ENCODE measurements around the gene GABARAP.

The GABARAP gene

DNA sequence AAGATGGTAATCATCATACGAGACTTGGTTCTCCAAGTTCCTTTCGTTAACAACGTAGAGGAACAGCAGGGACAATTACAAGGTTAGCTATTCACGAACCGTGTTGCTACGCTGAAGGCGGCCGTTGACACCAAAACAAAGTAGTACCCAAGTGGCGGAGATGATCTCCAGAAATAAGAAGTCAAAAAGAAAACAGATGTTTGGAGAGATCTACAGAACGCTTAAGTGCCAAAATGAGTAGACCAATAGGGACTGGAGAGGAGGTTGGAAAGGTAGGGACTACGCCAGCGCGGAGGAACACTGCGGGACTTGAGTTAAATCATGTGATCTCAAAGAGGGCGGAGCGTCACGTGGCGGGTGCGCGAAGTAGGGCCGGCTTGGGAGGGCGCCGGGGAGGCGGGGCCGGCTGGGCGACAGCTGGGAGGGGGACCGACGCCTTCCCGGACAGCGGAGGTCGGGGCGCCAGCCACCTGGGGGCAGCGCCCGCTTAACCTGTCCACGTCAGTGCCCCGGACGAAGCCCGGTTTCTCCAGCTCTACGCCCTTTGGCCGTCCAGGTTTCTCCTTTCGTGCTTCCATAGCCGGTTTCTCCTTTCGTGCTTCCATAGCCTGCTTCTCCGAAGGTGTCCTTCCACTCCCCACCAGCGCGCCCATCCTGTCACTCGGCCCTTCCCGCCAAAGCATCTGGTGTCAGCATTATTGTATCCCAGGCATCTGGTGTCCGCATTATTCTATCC is 636 bp upstream of the GABARAP start:
- TF ChIP-seq YY1 (IDR thresholded peaks at IDR 0.05; ENCODE audit: low read depth) (peak; percentile 66; the same call in 1 of the 2 replicates), TCF12 (IDR thresholded peaks at IDR 0.05; ENCODE audit: low read depth) (peak; percentile 68; the same call in 1 of the 2 replicates), TEAD4 (IDR thresholded peaks at IDR 0.05) (no peak; the same call in 1 of the 2 replicates), RAD21 (IDR thresholded peaks at IDR 0.05; ENCODE audit: low read depth) (no peak), EP300 (IDR thresholded peaks at IDR 0.05; ENCODE audit: borderline replicate concordance) (peak; percentile 51; the same call in 1 of the 2 replicates), FOXM1 (IDR thresholded peaks at IDR 0.05; ENCODE audit: borderline replicate concordance, low read depth) (peak; percentile 42; the same call in 1 of the 2 replicates), TAF1 (IDR thresholded peaks at IDR 0.05; ENCODE audit: low read depth) (no peak; the same call in 1 of the 2 replicates), CEBPB (IDR thresholded peaks at IDR 0.05) (0 out of 2 replicates have a peak, but pooled peaks have one; percentile 33), EGR1 (IDR thresholded peaks at IDR 0.05) (peak; percentile 36; the same call in 1 of the 2 replicates), ZBTB7A (IDR thresholded peaks at IDR 0.05; ENCODE audit: low read depth) (no peak; the same call in 1 of the 2 replicates), NFIC (IDR thresholded peaks at IDR 0.05) (peak; percentile 55), CREB1 (IDR thresholded peaks at IDR 0.05; ENCODE audit: low read depth) (peak; percentile 52; the same call in 1 of the 2 replicates)
- TF ChIP-seq, protein P1, sequence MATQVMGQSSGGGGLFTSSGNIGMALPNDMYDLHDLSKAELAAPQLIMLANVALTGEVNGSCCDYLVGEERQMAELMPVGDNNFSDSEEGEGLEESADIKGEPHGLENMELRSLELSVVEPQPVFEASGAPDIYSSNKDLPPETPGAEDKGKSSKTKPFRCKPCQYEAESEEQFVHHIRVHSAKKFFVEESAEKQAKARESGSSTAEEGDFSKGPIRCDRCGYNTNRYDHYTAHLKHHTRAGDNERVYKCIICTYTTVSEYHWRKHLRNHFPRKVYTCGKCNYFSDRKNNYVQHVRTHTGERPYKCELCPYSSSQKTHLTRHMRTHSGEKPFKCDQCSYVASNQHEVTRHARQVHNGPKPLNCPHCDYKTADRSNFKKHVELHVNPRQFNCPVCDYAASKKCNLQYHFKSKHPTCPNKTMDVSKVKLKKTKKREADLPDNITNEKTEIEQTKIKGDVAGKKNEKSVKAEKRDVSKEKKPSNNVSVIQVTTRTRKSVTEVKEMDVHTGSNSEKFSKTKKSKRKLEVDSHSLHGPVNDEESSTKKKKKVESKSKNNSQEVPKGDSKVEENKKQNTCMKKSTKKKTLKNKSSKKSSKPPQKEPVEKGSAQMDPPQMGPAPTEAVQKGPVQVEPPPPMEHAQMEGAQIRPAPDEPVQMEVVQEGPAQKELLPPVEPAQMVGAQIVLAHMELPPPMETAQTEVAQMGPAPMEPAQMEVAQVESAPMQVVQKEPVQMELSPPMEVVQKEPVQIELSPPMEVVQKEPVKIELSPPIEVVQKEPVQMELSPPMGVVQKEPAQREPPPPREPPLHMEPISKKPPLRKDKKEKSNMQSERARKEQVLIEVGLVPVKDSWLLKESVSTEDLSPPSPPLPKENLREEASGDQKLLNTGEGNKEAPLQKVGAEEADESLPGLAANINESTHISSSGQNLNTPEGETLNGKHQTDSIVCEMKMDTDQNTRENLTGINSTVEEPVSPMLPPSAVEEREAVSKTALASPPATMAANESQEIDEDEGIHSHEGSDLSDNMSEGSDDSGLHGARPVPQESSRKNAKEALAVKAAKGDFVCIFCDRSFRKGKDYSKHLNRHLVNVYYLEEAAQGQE (IDR thresholded peaks at IDR 0.05; ENCODE audit: low read depth): no peak
- TF ChIP-seq, protein P2, sequence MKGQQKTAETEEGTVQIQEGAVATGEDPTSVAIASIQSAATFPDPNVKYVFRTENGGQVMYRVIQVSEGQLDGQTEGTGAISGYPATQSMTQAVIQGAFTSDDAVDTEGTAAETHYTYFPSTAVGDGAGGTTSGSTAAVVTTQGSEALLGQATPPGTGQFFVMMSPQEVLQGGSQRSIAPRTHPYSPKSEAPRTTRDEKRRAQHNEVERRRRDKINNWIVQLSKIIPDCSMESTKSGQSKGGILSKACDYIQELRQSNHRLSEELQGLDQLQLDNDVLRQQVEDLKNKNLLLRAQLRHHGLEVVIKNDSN (IDR thresholded peaks at IDR 0.05): peak; percentile 100
- TF ChIP-seq, protein P3, sequence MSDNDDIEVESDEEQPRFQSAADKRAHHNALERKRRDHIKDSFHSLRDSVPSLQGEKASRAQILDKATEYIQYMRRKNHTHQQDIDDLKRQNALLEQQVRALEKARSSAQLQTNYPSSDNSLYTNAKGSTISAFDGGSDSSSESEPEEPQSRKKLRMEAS (IDR thresholded peaks at IDR 0.05): peak; percentile 89

DNA sequence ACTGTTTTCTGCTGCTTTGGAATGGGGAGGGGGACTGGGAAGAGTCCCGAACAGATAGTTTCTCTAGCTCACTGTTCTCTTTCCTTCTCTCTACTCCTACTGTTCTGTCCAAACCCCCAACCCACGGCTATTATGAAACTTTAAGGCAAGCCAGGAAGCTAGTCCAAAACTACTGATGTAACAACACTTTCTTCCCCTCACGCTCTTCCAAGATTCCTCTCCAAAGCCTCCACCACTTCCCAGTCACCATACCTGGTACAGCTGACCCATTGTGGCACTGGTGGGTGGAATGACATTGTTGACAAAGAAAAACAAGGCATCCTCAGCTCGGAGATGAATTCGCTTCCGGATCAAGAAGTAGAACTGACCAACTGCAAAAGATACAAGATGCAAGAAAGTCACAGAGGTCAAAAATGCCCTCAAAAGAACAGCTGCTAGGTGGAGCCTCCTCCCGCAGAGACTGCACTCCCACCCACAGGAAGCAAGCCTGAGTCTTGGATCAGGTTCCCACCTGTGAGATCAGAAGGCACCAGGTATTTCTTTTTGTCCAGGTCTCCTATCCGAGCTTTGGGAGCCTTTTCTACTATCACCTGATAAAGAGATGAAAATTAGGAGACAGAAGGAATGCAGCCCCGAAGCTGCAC is 1.0 kb downstream of the GABARAP start:
- TF ChIP-seq, protein P3 (IDR thresholded peaks at IDR 0.05): no peak
- TF ChIP-seq, protein P2 (IDR thresholded peaks at IDR 0.05): no peak
- TF ChIP-seq EP300 (IDR thresholded peaks at IDR 0.05; ENCODE audit: borderline replicate concordance) (no peak), TAF1 (IDR thresholded peaks at IDR 0.05; ENCODE audit: low read depth) (no peak), RAD21 (IDR thresholded peaks at IDR 0.05; ENCODE audit: low read depth) (no peak), YY1 (IDR thresholded peaks at IDR 0.05; ENCODE audit: low read depth) (no peak), CREB1 (IDR thresholded peaks at IDR 0.05; ENCODE audit: low read depth) (no peak), ZBTB7A (IDR thresholded peaks at IDR 0.05; ENCODE audit: low read depth) (no peak), CEBPB (IDR thresholded peaks at IDR 0.05) (no peak), EGR1 (IDR thresholded peaks at IDR 0.05) (no peak), TEAD4 (IDR thresholded peaks at IDR 0.05) (no peak), NFIC (IDR thresholded peaks at IDR 0.05) (no peak), FOXM1 (IDR thresholded peaks at IDR 0.05; ENCODE audit: borderline replicate concordance, low read depth) (no peak), TCF12 (IDR thresholded peaks at IDR 0.05; ENCODE audit: low read depth) (no peak)
- TF ChIP-seq, protein P1 (IDR thresholded peaks at IDR 0.05; ENCODE audit: low read depth): no peak

DNA sequence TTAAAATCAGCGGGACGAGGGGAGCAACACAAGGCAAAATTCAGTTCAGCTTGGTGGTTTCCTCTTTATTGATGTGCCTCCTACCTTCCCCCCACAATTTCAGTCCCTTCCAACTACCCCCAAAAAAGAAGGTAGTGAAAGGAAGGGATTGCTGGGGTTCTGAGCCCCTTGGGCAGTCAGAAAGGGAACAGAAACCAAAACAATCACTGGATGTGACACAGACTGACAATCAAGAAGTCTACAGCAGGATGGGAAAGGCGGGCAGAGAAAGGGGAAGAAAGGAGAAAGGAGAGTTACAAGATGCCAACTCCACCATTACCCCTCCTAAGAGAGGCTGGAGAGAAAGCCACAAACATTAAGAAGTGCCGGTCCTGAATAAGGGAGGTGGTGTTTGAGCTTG is 1.9 kb downstream of the GABARAP start:
- TF ChIP-seq YY1 (IDR thresholded peaks at IDR 0.05; ENCODE audit: low read depth) (no peak), EGR1 (IDR thresholded peaks at IDR 0.05) (no peak), CEBPB (IDR thresholded peaks at IDR 0.05) (no peak), TEAD4 (IDR thresholded peaks at IDR 0.05) (no peak), NFIC (IDR thresholded peaks at IDR 0.05) (no peak)
- TF ChIP-seq, protein P1 (IDR thresholded peaks at IDR 0.05; ENCODE audit: low read depth): no peak
- TF ChIP-seq, protein P2 (IDR thresholded peaks at IDR 0.05): no peak

All from Ishikawa (cell line).